Hippocampal formation (tissue), 2 donors: Measurements from ENCODE around the gene KCNH6.

Experiments used
- DNase-seq, 2 donors: peaks; one replicate each; lab custom pipeline; 2025; lab: John Stamatoyannopoulos, UW

Gene KCNH6

DNA sequence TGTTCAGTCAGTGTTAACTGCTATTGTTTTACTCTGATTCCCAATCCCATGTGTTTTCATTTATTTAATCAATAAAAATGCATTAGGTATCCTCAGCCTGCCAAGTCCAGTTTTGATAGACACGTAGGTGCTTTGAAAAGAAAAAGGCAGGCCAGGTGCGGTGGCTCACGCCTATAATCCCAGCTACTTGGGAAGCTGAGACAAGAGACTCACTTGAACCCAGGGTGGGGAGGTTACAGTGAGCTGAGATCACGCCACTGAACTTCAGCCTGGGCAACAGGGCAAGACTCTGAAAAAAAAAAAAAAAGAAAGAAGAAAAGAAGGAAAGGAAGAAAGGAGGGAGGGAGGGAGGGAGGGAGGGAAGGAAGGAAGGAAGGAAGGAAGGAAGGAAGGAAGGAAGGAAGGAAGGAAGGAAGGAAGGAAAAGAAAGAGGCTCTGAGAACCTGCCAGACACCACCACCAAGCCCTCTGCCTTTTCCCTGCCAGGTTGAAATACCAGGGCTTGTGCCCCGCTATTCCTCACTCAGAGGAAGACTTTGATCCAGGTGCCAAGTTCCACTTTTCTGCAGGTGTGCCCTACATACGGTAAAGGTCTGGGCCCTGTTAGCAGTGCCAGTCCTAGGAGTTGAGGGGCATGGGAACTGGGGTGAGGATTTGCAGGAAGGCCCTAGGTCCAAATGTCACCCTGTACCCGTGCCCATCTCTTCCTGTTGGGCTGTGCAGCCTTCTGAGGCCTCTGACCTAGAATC is 10.1 kb upstream of the KCNH6 start:
- no peak for DNase-seq

DNA sequence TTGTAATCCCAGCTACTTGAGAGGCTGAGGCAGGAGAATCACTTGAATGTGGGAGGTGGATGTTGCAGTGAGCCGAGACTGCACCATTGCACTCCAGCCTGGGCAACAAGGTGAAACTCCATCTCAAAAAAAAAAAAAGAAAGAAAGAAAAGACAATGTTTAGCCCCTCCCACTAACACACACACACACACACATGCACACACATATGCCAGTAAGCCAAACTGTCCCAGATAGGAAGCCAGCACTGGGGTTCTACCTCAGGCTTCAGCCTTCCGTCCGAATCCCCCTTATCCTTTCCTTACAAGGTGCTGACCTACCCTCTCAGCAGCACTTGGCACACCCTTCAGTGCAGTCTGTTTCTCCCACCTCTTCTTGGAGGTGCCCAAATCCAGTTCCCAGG is 8.7 kb upstream of the KCNH6 start:
- DNase-seq = no peak

DNA sequence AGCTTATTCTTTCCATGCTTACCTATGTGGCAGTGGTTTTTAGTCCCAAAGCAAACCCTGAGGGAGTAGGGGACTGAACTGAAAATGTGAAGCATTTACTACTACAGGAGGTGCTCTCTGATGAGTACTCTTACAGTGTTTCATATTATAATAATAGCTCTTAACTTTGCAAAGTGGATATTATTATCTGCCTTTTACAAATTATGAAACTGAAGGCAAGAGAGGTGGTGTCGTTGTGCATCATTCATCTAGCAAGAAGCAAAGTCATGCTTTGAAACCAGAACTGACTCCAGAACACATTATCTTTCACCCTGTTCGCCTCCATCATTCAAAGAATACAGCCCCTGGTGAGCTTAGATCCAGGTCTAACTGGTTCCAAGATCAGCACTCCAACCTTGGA is 8.2 kb upstream of the KCNH6 start:
- no peak for DNase-seq

DNA sequence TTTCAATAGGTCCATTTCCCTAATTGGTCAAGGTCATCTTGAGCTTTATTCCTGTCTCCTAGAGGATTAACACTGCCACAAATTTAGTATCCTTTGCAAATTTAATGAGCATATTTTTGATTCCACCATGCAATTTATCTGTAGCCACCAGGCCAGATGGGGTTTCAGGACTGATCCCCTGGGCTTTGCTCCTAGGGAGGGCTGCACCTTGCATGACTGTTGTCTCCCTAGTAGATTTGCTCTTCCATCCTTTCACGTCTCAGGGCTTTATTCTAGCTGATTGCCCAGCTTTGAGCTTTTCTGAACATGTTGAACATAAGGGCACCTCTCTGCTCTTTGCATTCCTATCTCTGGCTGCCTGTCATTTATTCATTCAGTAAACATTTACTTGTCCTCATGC is 7.7 kb upstream of the KCNH6 start:
- DNase-seq = no peak

DNA sequence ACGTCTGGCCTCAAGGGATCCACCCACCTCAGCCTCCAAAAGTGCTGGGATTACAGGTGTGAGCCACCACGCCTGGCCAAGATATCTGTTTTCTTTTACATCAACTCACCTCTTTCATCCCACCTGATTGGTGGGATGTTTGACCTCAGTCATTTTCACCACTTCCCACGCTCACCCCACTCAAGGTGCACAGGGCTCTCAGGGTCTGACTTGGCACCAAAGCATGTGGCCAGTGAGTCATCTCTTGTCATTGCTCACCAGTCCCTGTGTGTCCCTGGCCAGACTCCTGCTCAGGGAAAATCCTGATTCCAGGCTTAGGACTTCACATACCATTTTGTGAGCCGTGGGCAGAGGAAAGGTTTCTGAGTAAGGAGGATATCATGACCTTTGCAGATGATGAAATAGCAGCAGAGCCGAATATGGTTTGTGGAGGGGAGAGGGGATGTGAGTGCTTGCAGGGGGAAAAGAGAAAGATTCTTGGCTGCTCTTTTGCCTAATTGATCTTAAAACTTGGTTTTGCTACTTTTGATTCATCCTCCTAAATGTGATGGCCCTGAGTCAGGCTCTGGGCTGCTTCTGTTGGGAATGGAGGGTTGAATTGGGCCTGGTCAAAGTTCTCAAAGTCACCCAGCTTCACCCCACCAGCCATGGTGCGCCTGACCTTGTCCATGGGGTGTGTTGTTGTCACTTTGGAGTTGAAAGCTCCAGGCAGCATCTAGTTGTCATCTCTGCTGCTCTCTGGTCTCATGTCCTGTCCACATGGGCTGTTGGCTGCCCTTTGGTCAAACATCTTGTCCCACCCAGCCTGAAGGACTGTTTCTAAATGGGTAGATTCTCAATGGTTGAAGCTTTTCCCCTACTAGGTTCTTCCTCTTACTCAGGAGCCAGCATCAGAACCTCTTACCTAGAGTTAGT is 6.0 kb upstream of the KCNH6 start:
- DNase-seq = no peak

DNA sequence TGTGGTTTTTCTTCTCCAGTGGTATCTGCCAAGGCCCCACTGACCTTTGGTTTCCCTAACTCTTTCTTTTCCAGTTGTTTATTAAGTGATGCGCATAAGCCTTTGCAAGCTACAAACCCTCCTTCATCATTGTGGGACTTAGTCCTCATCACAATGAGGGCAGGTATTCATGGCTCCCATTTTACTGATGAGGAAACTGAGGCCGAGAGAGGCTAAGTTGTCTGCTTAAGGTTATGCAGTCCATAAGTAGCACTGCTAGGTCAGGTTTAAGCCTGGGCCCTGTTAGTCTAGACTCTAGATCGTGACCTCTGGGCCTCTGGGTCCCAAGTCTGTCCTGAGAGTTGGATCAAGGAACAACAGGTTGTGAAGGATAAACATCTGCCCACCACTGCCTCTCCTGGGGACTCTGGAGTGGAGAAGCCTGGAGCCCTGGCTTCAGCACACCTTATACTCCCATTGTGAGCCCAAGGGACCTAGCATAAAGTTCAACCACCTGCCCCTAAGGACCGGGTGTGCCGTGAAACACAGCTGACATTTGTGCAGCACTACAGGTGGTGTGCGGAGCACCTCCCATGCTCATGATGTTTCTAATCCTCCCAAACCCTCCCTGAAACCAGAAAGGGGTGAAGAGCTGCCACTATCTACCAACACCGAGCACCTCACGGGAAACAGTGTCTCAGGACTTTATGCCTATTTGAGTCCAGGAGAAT is 5.2 kb upstream of the KCNH6 start:
- no peak for DNase-seq

DNA sequence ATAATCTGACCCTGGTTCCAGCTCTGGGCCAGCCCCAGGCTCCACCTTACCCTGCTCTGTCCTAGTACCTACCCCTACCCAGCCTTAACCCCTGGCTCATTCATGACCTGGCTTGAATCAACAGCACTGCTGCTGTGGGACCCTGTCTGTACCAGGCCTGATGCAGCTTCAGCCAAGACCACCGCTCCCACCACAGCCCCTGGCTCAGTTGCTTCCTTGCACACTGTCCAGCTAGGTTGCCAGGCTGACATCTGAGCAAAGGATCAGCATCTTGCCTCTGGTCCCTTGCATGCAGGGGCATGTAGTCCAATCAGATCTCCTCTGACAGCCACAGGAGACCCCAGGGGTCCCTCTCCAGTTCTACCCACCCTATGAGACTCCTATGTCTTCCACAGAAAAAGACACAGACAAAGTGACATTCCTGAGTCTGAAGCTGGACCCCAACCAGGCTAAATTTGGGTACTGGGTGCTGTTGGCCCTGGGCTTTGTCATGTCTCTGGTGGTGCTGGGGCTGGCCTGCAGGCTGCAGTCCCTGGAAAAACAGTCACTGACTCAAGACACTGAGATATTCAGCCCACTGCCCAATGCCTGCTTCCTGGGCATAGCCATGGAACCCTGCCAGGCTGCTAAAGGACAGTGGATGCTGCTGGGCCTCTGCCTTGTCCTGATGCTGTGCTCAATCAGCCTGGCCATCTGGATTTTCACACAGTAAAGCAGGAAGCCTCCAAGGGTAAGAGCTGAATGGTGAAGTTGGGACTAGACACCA is 3.9 kb upstream of the KCNH6 start:
- no peak for DNase-seq

DNA sequence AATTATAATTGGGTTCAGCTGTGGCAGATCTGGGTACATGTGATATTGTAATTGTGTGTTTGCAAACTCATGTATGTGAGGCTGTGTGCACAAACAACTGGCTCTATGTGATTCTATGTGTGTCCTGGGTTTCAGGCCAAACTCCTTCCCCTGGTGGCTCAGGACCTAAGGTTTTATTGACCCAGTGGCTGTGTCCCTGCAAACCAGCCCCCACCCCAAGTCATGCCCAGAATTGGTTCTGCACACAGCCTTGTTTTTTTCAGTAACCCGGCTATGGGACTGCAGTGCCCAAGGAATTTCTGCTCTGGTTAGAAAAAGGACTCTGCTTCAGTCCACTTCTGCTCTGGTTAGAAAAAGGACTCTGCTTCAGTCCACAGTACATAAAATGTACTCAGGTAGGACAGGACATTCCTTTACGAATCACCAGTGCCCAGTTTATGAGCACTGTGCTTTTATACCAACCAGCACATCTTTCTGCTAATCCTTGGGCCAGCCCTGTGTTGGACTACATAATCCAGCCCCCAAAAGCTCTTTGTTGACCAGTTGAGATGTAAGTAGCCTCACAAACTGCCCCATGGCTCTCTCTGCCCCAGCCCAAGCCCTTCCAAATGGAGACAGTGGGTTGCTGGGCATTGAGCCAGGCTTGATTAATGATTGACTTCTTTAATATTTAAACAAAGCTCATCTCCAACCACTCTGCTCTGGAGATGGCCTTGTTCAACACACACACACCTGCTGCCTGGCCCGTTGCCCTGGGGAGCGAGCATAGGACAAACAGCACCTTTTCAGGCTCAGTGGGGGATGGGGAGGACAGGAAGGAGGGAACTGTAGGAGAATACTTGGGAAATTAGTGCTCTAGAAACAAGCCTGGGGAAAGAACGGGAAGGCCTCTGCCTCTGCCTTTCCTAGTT is 2.9 kb upstream of the KCNH6 start:
- no peak for DNase-seq

DNA sequence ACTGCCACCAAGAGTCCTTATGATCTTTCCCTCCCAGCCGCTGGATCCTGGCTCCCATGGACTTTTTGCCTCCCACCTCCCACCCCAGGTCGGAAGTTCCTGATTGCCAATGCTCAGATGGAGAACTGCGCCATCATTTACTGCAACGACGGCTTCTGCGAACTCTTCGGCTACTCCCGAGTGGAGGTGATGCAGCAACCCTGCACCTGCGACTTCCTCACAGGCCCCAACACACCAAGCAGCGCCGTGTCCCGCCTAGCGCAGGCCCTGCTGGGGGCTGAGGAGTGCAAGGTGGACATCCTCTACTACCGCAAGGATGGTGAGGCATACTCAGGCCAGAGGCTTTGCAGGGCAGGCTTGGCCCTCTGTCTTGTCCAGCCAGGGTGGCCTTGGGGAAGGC is 893 bp downstream of the KCNH6 start:
- no peak for DNase-seq

DNA sequence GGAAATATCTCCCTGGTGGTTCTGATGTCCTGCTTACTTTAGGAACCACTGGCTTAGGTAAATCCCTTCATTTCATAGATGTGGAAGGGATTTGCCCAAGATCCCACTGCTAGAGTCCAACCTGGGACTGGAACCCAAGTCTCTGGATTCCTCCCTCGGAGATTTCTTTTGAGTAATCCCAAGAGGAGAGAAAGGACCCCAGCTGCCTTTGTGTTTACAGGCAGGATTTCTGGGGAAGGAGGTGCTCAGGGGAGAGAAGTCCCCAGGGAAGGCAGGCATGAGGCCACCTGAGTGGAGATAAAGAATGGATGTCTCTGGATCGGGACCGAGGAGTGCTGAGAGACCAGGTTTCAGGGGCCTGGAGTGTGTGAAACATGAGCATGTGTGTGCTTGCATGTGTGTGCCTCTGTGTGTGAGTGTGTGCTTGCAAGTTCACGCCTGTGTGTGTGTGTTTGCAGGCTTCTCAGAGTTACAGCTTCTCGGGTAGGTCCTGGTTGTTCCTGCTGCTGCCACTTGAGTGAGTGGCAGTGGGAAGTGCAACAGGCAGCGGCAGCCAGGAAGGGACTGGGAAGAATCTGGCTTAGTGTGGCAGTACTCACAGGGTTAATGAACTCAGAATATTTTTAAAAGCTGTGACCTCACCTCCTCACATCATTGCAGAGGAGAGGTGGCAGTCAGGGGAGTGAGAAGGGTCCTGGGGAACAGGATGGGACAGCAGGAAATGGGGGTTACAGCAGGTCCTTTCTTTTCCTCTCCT is 2.2 kb downstream of the KCNH6 start:
- DNase-seq = no peak

DNA sequence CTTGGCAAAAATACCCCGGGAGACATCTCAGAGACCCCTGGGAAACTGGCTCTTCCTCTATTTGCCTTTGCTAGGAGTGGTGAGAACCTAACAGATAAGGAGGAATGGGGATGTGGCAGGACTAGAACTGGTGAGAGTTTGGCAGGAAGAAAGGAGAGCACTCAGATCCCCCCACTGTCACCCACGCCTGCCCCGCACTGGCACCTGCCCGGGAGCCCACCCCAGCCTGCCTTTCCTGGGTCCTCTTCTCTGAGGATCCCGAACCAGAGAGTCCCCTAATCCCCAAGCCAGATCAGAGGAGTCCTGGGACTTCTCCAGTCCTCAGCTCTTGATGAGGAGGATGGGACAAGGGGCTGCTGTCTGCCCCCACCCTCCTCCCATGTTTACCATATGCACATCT is 3.7 kb downstream of the KCNH6 start:
- no peak for DNase-seq

DNA sequence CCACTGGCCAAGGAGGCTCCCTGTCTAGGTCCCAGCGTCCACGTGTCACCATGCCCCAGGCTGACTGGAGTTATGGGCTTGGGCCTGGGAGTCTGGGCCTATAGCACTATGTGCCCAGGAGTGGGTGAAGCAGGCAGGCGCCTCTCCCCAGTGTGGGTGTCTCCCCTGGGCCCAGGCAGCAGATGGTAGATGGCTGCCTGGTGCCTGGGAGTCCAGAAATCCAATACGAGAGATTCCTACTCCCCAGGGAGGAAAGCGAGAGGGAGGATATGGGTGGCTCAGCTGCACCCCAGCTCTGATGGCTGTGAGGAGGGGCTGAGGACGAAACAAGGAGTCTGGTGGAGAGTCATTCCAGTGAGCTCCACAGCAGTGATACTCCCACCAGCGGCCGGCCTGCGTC is 5.0 kb downstream of the KCNH6 start:
- no peak for DNase-seq

DNA sequence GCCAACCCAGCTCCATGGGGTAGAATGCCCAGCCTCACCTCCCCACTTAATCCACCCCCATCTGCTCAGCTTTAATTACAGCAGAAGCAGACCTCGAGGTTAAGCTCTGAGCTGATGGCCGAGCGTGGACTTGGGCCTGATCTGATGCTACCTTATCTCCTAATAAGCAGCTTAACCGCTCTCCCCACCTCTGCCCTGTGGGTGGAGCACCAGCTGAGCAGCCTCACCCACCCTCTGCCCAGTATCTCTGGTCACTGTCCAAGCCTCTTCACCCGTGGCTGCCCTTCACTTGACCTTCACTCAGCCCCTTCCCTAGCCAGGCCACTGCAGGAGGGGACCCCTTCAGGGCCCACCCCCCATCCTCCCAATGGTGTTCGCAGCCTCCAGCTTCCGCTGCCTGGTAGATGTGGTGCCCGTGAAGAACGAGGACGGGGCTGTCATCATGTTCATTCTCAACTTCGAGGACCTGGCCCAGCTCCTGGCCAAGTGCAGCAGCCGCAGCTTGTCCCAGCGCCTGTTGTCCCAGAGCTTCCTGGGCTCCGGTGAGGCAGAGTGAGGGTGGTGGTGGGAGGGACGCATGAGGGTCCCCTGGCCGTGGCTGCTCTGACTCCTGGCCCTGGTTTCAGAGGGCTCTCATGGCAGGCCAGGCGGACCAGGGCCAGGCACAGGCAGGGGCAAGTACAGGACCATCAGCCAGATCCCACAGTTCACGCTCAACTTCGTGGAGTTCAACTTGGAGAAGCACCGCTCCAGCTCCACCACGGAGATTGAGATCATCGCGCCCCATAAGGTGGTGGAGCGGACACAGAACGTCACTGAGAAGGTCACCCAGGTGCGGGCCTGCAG is 6.8 kb downstream of the KCNH6 start:
- DNase-seq = no peak

DNA sequence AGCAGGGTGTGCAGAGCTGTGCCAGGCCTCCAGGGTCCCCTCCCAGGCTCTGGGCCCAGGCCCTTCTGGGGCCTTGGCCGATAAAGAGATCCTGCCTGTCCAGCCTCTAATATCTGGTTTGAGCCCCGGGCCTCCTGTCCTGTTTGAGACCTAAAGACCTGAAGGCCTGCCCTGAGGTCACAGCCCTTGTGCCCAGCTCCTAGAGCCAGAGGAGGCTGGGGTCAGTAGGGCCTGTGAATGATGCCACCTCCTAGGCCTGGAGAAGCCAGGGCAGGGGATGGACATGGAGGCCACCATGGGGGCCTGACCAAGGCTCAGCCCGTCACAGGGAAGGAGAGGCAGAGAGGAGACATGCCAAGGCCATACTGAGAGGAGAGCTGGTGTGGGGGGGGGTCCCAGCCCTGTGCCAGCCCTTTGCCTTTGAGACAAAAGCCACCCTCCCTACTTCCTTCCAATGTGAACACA is 7.4 kb downstream of the KCNH6 start:
- DNase-seq = no peak

DNA sequence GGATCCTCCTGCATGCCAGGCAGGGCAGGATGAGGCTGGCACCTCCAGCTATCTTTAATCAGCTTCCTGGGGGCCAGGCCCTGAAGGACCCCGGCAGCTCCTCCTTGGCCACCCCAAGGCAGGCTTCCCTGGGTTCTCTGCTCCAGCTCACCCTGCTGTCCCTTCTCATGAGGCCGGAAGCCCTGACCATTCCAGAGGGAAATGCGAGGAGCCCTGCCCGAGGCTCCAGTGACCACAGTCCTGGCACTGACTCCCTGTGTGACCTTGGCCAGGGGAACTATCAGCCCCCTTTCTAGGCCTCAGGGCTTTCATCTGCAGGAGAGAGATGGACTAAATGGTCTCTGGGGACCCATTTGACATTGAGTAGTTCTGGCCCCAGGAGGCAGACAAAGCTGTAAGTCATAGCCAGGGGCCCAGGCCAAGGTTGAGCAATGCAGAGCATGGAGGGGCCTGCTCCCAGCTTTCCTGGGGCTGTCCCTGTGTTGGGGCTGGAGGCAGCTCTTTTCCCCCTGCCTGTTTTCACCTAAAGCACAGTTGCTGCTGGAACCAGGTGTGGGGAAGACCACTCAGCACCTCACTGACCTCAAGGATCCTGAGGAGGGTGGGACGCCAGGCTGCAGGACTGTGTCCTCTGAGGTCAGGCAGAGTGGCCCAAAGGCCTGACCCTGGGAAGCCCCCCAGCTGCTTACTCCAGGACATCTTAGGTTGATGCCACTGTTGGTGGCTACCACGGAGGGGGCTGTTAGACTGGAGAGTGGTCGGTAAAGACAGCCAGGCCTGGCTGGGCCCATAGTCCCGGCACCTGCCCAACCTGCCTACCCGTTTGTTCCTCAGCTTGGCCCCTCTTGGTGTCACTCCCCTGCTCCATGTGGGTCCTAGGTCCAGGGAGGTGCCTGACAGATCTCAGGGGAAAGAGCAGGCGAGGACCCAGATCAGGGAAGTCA is 8.1 kb downstream of the KCNH6 start:
- no peak for DNase-seq

DNA sequence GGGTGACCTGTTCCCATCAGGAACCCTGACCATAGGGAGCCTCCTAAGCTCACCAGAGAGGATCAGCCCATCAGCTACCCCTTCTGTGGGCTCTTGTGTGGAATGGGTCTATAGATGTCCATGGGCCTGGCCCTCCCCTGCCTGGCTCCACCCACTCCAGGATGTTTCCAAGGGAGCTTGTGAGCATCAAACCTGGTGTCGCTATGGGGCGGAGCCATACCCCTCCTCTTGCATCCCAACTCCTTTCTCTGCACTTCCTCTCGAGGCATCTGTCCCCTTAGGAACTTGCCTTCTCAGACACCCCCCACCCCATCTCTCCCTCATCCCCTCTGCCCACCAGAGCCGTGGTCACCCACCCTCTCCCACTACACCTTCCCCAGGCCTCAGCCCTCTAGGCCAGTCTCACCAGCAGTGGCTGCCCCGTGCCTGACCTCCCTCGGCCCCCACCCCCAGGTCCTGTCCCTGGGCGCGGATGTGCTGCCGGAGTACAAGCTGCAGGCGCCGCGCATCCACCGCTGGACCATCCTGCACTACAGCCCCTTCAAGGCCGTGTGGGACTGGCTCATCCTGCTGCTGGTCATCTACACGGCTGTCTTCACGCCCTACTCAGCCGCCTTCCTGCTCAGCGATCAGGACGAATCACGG is 10.4 kb downstream of the KCNH6 start:
- DNase-seq = no peak

DNA sequence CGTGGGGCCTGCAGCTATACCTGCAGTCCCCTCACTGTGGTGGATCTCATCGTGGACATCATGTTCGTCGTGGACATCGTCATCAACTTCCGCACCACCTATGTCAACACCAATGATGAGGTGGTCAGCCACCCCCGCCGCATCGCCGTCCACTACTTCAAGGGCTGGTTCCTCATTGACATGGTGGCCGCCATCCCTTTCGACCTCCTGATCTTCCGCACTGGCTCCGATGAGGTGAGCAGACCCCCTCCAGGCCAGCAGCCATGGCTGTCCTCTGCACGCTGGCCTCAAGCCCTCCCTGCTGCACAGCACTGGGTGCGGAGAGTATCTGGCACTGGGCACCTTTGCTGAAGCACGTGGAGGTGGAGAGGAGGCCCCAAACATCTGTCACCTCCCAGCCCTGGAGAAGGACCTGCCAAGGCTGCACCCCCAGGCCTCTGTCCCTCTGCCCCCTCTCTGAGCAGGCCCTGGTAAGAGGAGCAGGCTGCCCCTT is 11.0 kb downstream of the KCNH6 start:
- no peak for DNase-seq
